ENCODE measurements around the gene TMEM121.

The TMEM121 gene

GRCh38 chr14:105478398-105479251, 47.8 kb upstream of the TMEM121 start:
- no peak overlapping the region for H2AFZ ChIP-seq (ENCODE audit: low read depth, low read length, severe bottlenecking)
- H3F3A ChIP-seq (ENCODE audit: insufficient read depth), result no peaks in the 10 kb centered on the region
- TF ChIP-seq EZH2phosphoT487 (conservative IDR thresholded peaks at IDR 0.05; ENCODE audit: low read length) (no peak), CTCF (IDR thresholded peaks at IDR 0.05; ENCODE audit: insufficient read depth, low read length, poor library complexity, severe bottlenecking) (no peak)
- H3K27ac ChIP-seq (ENCODE audit: low read depth, low read length), result no peak overlapping the region
- H3K36me3 ChIP-seq (ENCODE audit: low read length), result no peaks in the 10 kb centered on the region
- H3K9me3 ChIP-seq (ENCODE audit: insufficient read depth, low read length), result 0 out of 2 replicates have a peak, but pooled peaks cover 3% of the 10 kb centered on the region
- H3K9ac ChIP-seq (ENCODE audit: low read length), result no peak overlapping the region
- no peak overlapping the region for H3K4me3 ChIP-seq (ENCODE audit: insufficient read depth, low read length, poor library complexity, severe bottlenecking)
- no peaks in the 10 kb centered on the region for H4K20me1 ChIP-seq (ENCODE audit: low read depth, low read length)
- H3K9me2 ChIP-seq (replicated peaks; ENCODE audit: insufficient read depth, low read length), result no peaks in the 10 kb centered on the region
- no peaks in the 10 kb centered on the region for H3K27me3 ChIP-seq (ENCODE audit: low read length)
- H3K79me2 ChIP-seq (ENCODE audit: insufficient read depth, low read length), result no peaks in the 10 kb centered on the region
- H3K4me2 ChIP-seq (ENCODE audit: low read depth, low read length, poor library complexity, severe bottlenecking), result no peak overlapping the region

- Histone ChIP-seq H3F3A (ENCODE audit: insufficient read depth) (no peaks in the 10 kb centered on the region), H3K27ac (ENCODE audit: low read depth, low read length) (no peak overlapping the region), H3K4me2 (ENCODE audit: low read depth, low read length, poor library complexity, severe bottlenecking) (no peak overlapping the region), H3K36me3 (ENCODE audit: low read length) (no peaks in the 10 kb centered on the region), H3K9me3 (ENCODE audit: insufficient read depth, low read length) (0 out of 2 replicates have a peak, but pooled peaks cover 3% of the 10 kb centered on the region), H2AFZ (ENCODE audit: low read depth, low read length, severe bottlenecking) (no peak overlapping the region), H3K79me2 (ENCODE audit: insufficient read depth, low read length) (no peaks in the 10 kb centered on the region), H4K20me1 (ENCODE audit: low read depth, low read length) (no peaks in the 10 kb centered on the region), H3K9ac (ENCODE audit: low read length) (no peak overlapping the region), H3K27me3 (ENCODE audit: low read length) (no peaks in the 10 kb centered on the region), H3K9me2 (replicated peaks; ENCODE audit: insufficient read depth, low read length) (no peaks in the 10 kb centered on the region), H3K4me3 (ENCODE audit: insufficient read depth, low read length, poor library complexity, severe bottlenecking) (no peak overlapping the region)
- TF ChIP-seq CTCF (IDR thresholded peaks at IDR 0.05; ENCODE audit: insufficient read depth, low read length, poor library complexity, severe bottlenecking) (no peak), EZH2phosphoT487 (conservative IDR thresholded peaks at IDR 0.05; ENCODE audit: low read length) (no peak)
Measured at GRCh38 chr14:105479431-105480158, 46.8 kb upstream of the TMEM121 start.

GRCh38 chr14:105480199-105480746, 46.1 kb upstream of the TMEM121 start:
- Histone ChIP-seq H3K36me3 (ENCODE audit: low read length) (no peaks in the 10 kb centered on the region), H3F3A (ENCODE audit: insufficient read depth) (no peaks in the 10 kb centered on the region), H3K4me3 (ENCODE audit: insufficient read depth, low read length, poor library complexity, severe bottlenecking) (no peak overlapping the region), H4K20me1 (ENCODE audit: low read depth, low read length) (no peaks in the 10 kb centered on the region), H3K4me2 (ENCODE audit: low read depth, low read length, poor library complexity, severe bottlenecking) (no peak overlapping the region), H3K9me3 (ENCODE audit: insufficient read depth, low read length) (0 out of 2 replicates have a peak, but pooled peaks cover 3% of the 10 kb centered on the region), H2AFZ (ENCODE audit: low read depth, low read length, severe bottlenecking) (no peak overlapping the region), H3K9ac (ENCODE audit: low read length) (no peak overlapping the region), H3K27me3 (ENCODE audit: low read length) (no peaks in the 10 kb centered on the region), H3K9me2 (replicated peaks; ENCODE audit: insufficient read depth, low read length) (no peaks in the 10 kb centered on the region), H3K79me2 (ENCODE audit: insufficient read depth, low read length) (no peaks in the 10 kb centered on the region), H3K27ac (ENCODE audit: low read depth, low read length) (no peak overlapping the region)
- TF ChIP-seq EZH2phosphoT487 (conservative IDR thresholded peaks at IDR 0.05; ENCODE audit: low read length) (no peak), CTCF (IDR thresholded peaks at IDR 0.05; ENCODE audit: insufficient read depth, low read length, poor library complexity, severe bottlenecking) (no peak)
